ENCODE data around the gene NECTIN1. TPM values are rescaled to one million over a fixed set of nuclear protein-coding genes. Genes with fewer than 3 reads are reported as not detected.

The NECTIN1 gene
- total and polyA plus RNA-seq, 2 of the 4 experiments (the other 2 are of a cell fraction) = 2.3 to 4.2 TPM

DNA sequence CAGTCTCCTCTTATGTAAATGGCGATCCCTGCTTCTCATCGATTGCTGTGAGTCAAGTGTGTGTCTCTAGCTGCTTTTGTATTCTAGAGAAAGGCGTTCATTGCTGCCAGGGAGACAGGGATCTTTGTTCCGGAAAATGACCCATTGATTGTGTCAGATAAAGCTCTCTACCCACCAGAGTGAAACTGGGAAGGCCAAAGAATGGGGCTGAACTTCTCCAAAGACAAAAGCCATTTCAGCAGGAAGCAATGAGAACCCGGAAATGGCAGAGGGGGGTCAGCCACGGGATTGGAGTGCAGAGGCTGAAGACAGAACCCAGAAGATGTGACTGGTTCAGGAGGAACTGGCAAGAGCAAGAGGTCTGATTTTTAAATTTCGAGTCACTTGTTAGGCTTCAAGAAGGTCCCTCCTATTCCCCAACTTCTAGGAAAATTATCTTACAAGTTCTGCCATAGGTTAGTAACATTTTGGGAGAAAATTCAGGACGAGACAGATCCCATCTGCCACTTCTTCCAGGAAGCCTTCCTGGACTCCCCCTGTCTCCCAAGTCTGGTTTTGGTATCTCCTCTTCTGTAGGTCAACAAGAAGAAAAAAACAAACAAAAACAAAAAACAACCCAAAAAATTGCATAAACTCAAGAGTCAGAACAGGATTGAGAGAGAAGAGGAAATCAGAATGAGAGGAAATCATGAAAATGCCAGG lies 110.6 kb downstream of the NECTIN1 start:
- POLR2A ChIA-PET (ENCODE audit: unreplicated experiment) = no interaction called here
- dilution Hi-C loops (cut with HindIII; ENCODE audit: low sequenced_read_pairs, unreplicated experiment) (no loop called here), intact Hi-C loops (cut with micrococcal nuclease) (no loop called here)

More for the DNA sequence above, 110.6 kb downstream of the NECTIN1 start:
- ATAC-seq (ENCODE audit: low read depth) = no peak
- no peak overlapping the region for H4K8ac ChIP-seq (ENCODE audit: low read depth in 2 of 2, low read length in 2 of 2)
- CTCF ChIA-PET = no interaction called here
- H2BK20ac ChIP-seq (ENCODE audit: low read depth, low read length) = no peak overlapping the region
- H3K56ac ChIP-seq (ENCODE audit: extremely low read depth, insufficient read depth, low read length) = no peak overlapping the region
- in situ Hi-C loops (cut with MboI; ENCODE audit: low sequenced_read_pairs) = no loop called here
- DNase-seq = no peak
- H3K79me1 ChIP-seq (ENCODE audit: low read depth in 1 of 2, low read length in 2 of 2) = no peaks in the 10 kb centered on the region
- H3K9me1 ChIP-seq (ENCODE audit: insufficient read depth, low read length) = peaks cover 7% of the 10 kb centered on the region
- H3K36me3 ChIP-seq (ENCODE audit: control insufficient read depth, insufficient read depth, low read length) = no peaks in the 10 kb centered on the region
- H3K27ac ChIP-seq (ENCODE audit: insufficient read depth, low read length) = no peak overlapping the region
- H2BK120ac ChIP-seq (ENCODE audit: low read depth, low read length) = no peak overlapping the region
- peaks cover 2% of the 10 kb centered on the region; the same call in 1 of the 2 replicates for H3K27me3 ChIP-seq (ENCODE audit: control insufficient read depth, insufficient read depth, low read length)
- no TSS peak for BruUV-seq (replicated peaks)
- no peaks in the 10 kb centered on the region for H4K20me1 ChIP-seq (ENCODE audit: insufficient read depth, low read length)
- no peak overlapping the region for H3K4me3 ChIP-seq (ENCODE audit: insufficient read depth, low read depth, low read length)
- no peak overlapping the region for H3K9ac ChIP-seq (ENCODE audit: low read depth, low read length)
- no peak overlapping the region for H4K91ac ChIP-seq (ENCODE audit: insufficient read depth, low read depth, low read length)
- peaks cover 16% of the 10 kb centered on the region for H3K4me1 ChIP-seq (ENCODE audit: control insufficient read depth, insufficient read depth, low read length)
- no peak overlapping the region for H4K5ac ChIP-seq (ENCODE audit: low read depth, low read length)
- TF ChIP-seq BHLHE40 (IDR thresholded peaks at IDR 0.05; ENCODE audit: low read depth, low read length) = no peak
- TF ChIP-seq, protein P1, sequence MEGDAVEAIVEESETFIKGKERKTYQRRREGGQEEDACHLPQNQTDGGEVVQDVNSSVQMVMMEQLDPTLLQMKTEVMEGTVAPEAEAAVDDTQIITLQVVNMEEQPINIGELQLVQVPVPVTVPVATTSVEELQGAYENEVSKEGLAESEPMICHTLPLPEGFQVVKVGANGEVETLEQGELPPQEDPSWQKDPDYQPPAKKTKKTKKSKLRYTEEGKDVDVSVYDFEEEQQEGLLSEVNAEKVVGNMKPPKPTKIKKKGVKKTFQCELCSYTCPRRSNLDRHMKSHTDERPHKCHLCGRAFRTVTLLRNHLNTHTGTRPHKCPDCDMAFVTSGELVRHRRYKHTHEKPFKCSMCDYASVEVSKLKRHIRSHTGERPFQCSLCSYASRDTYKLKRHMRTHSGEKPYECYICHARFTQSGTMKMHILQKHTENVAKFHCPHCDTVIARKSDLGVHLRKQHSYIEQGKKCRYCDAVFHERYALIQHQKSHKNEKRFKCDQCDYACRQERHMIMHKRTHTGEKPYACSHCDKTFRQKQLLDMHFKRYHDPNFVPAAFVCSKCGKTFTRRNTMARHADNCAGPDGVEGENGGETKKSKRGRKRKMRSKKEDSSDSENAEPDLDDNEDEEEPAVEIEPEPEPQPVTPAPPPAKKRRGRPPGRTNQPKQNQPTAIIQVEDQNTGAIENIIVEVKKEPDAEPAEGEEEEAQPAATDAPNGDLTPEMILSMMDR (conservative IDR thresholded peaks at IDR 0.05; ENCODE audit: low read depth, low read length) = no peak
- TF ChIP-seq SMC3 (IDR thresholded peaks at IDR 0.05; ENCODE audit: low read depth, low read length) = no peak
- TF ChIP-seq MXI1 (IDR thresholded peaks at IDR 0.05; ENCODE audit: borderline replicate concordance, low read depth, low read length) = no peak
- TF ChIP-seq CEBPB (IDR thresholded peaks at IDR 0.05; ENCODE audit: low read depth, low read length) = no peak
- no peak for TF ChIP-seq RFX5 (IDR thresholded peaks at IDR 0.05; ENCODE audit: low read depth, low read length)
- no peak for TF ChIP-seq NFE2L2 (IDR thresholded peaks at IDR 0.05; ENCODE audit: low read depth, low read length)
- TF ChIP-seq CHD1 (IDR thresholded peaks at IDR 0.05; ENCODE audit: low read depth, low read length) = no peak
- no peak for TF ChIP-seq MAFK (IDR thresholded peaks at IDR 0.05; ENCODE audit: low read depth, low read length)
- TF ChIP-seq MAZ (IDR thresholded peaks at IDR 0.05; ENCODE audit: borderline replicate concordance, low read depth, low read length) = no peak
- WGBS, 2 experiments (ENCODE audit: extremely low coverage in 2 of 2, insufficient read length in 1 of 2) = 33% methylated on average over 1 of the region's 8 CpGs; no CpG with 5 or more reads in 1 of the 2 experiments
- H3K18ac ChIP-seq (ENCODE audit: low read depth, low read length) = no peak overlapping the region
- no peak overlapping the region for H3K4me2 ChIP-seq (ENCODE audit: low read depth, low read length)
- H2AFZ ChIP-seq (replicated peaks; ENCODE audit: low read length, poor library complexity) = no peak overlapping the region
- no peak overlapping the region for H2AK9ac ChIP-seq (replicated peaks; ENCODE audit: low read depth, low read length, poor library complexity)
- no peaks in the 10 kb centered on the region for H3K9me3 ChIP-seq (ENCODE audit: control insufficient read depth, insufficient read depth, low read length)
- H2BK5ac ChIP-seq (ENCODE audit: low read depth, low read length, poor library complexity, severe bottlenecking) = no peak overlapping the region
- H3K14ac ChIP-seq (replicated peaks; ENCODE audit: low read depth, low read length) = no peak overlapping the region
- H2AK5ac ChIP-seq (ENCODE audit: low read depth, low read length) = no peak overlapping the region
- H3K23ac ChIP-seq (ENCODE audit: low read depth, low read length) = no peak overlapping the region
- no peak overlapping the region for H2BK15ac ChIP-seq (ENCODE audit: low read depth, low read length)
- H3K4ac ChIP-seq (ENCODE audit: low read depth, low read length) = no peak overlapping the region

Data from IMR-90 (cell line).